ENCODE data around the gene SBF2.

Gene SBF2

GRCh38 chr11:9858822-9859221 lies 435.2 kb downstream of the SBF2 start:
- POLR2A ChIA-PET, result no interaction called here
- peak; percentile 21 for DNase-seq (ENCODE audit: extremely low spot score)
- TF ChIP-seq FOXA1 (IDR thresholded peaks at IDR 0.05), result no peak
- TF ChIP-seq LEF1 (IDR thresholded peaks at IDR 0.05; ENCODE audit: borderline replicate concordance), result no peak
- no peak for TF ChIP-seq ARNT (IDR thresholded peaks at IDR 0.05)
- no peak for TF ChIP-seq TARDBP (IDR thresholded peaks at IDR 0.05)
- TF ChIP-seq PKNOX1 (IDR thresholded peaks at IDR 0.05), result no peak
- no peak for TF ChIP-seq ELF4 (IDR thresholded peaks at IDR 0.05)
- TF ChIP-seq CTBP1 (IDR thresholded peaks at IDR 0.05; ENCODE audit: borderline replicate concordance), result no peak
- no peak for TF ChIP-seq HDGF (IDR thresholded peaks at IDR 0.05; ENCODE audit: borderline replicate concordance)
- no peak for TF ChIP-seq SUZ12 (IDR thresholded peaks at IDR 0.05)
- CTCF ChIA-PET, result interaction anchor here (0.8 kb wide), 1 partner anchor 449 kb away, joined by 4 read pairs; no protein-coding TSS in a partner anchor

GRCh38 chr11:9858218-9858617 lies 435.8 kb downstream of the SBF2 start:
- no peak for DNase-seq (ENCODE audit: extremely low spot score)
- ChIA-PET POLR2A (no interaction called here), CTCF (interaction anchor here (0.8 kb wide), 1 partner anchor 449 kb away, joined by 4 read pairs; no protein-coding TSS in a partner anchor)
- TF ChIP-seq BHLHE40 (IDR thresholded peaks at IDR 0.05; ENCODE audit: borderline replicate concordance) (no peak), FOXK2 (IDR thresholded peaks at IDR 0.05) (no peak), NFRKB (IDR thresholded peaks at IDR 0.05) (no peak), PKNOX1 (IDR thresholded peaks at IDR 0.05) (peak; percentile 71)

- CTCF ChIA-PET, result no interaction called here
- no peak for DNase-seq (ENCODE audit: extremely low spot score)
- no peak for TF ChIP-seq HDGF (IDR thresholded peaks at IDR 0.05; ENCODE audit: borderline replicate concordance)
- TF ChIP-seq L3MBTL2 (conservative IDR thresholded peaks at IDR 0.05), result no peak
- TF ChIP-seq TARDBP (IDR thresholded peaks at IDR 0.05), result no peak
- TF ChIP-seq SUZ12 (IDR thresholded peaks at IDR 0.05), result no peak
- TF ChIP-seq ARNT (IDR thresholded peaks at IDR 0.05), result no peak
- no peak for TF ChIP-seq ELF4 (IDR thresholded peaks at IDR 0.05)
- no peak for TF ChIP-seq ZNF384 (IDR thresholded peaks at IDR 0.05)
- TF ChIP-seq LEF1 (IDR thresholded peaks at IDR 0.05; ENCODE audit: borderline replicate concordance), result no peak
- TF ChIP-seq CTBP1 (IDR thresholded peaks at IDR 0.05; ENCODE audit: borderline replicate concordance), result no peak
- no peak for TF ChIP-seq FOXK2 (IDR thresholded peaks at IDR 0.05)
- no peak for TF ChIP-seq FOXM1 (IDR thresholded peaks at IDR 0.05; ENCODE audit: borderline replicate concordance)
- no peak for TF ChIP-seq PKNOX1 (IDR thresholded peaks at IDR 0.05)
- TF ChIP-seq FOXA1 (IDR thresholded peaks at IDR 0.05), result no peak
Measured at GRCh38 chr11:9855579-9856287, 438.3 kb downstream of the SBF2 start.

GRCh38 chr11:9853929-9854552 lies 440.0 kb downstream of the SBF2 start:
- POLR2A ChIA-PET, result no interaction called here
- CTCF ChIA-PET, result no interaction called here

More at GRCh38 chr11:9855579-9856287, 438.3 kb downstream of the SBF2 start:
- POLR2A ChIA-PET, result no interaction called here

GRCh38 chr11:9852465-9852864 lies 441.6 kb downstream of the SBF2 start:
- no peak for DNase-seq (ENCODE audit: extremely low spot score)
- POLR2A ChIA-PET, result no interaction called here
- TF ChIP-seq BHLHE40 (IDR thresholded peaks at IDR 0.05; ENCODE audit: borderline replicate concordance), result no peak
- no peak for TF ChIP-seq FOXA1 (IDR thresholded peaks at IDR 0.05)
- TF ChIP-seq ELF4 (IDR thresholded peaks at IDR 0.05), result no peak
- TF ChIP-seq NFRKB (IDR thresholded peaks at IDR 0.05), result no peak
- TF ChIP-seq ZNF384 (IDR thresholded peaks at IDR 0.05), result no peak
- TF ChIP-seq CTBP1 (IDR thresholded peaks at IDR 0.05; ENCODE audit: borderline replicate concordance), result no peak
- TF ChIP-seq FOXK2 (IDR thresholded peaks at IDR 0.05), result no peak
- TF ChIP-seq ARNT (IDR thresholded peaks at IDR 0.05), result no peak
- no peak for TF ChIP-seq SP1 (IDR thresholded peaks at IDR 0.05)
- CTCF ChIA-PET, result no interaction called here

More at GRCh38 chr11:9853929-9854552, 440.0 kb downstream of the SBF2 start:
- TF ChIP-seq TARDBP (IDR thresholded peaks at IDR 0.05), result no peak
- TF ChIP-seq CTBP1 (IDR thresholded peaks at IDR 0.05; ENCODE audit: borderline replicate concordance), result no peak
- no peak for TF ChIP-seq SUZ12 (IDR thresholded peaks at IDR 0.05)
- no peak for TF ChIP-seq FOXM1 (IDR thresholded peaks at IDR 0.05; ENCODE audit: borderline replicate concordance)
- TF ChIP-seq HDGF (IDR thresholded peaks at IDR 0.05; ENCODE audit: borderline replicate concordance), result no peak
- no peak for TF ChIP-seq NFRKB (IDR thresholded peaks at IDR 0.05)
- DNase-seq (ENCODE audit: extremely low spot score), result no peak

GRCh38 chr11:9851366-9851765 lies 442.7 kb downstream of the SBF2 start:
- ChIA-PET POLR2A (no interaction called here), CTCF (no interaction called here)
- no peak for DNase-seq (ENCODE audit: extremely low spot score)
- TF ChIP-seq SP1 (IDR thresholded peaks at IDR 0.05) (no peak), CTBP1 (IDR thresholded peaks at IDR 0.05; ENCODE audit: borderline replicate concordance) (no peak), HDGF (IDR thresholded peaks at IDR 0.05; ENCODE audit: borderline replicate concordance) (no peak), NFRKB (IDR thresholded peaks at IDR 0.05) (no peak), LEF1 (IDR thresholded peaks at IDR 0.05; ENCODE audit: borderline replicate concordance) (no peak), BHLHE40 (IDR thresholded peaks at IDR 0.05; ENCODE audit: borderline replicate concordance) (no peak), ZNF384 (IDR thresholded peaks at IDR 0.05) (no peak), L3MBTL2 (conservative IDR thresholded peaks at IDR 0.05) (no peak), SUZ12 (IDR thresholded peaks at IDR 0.05) (no peak), ELF4 (IDR thresholded peaks at IDR 0.05) (no peak), FOXK2 (IDR thresholded peaks at IDR 0.05) (no peak), PKNOX1 (IDR thresholded peaks at IDR 0.05) (no peak), TARDBP (IDR thresholded peaks at IDR 0.05) (no peak), ARNT (IDR thresholded peaks at IDR 0.05) (no peak), FOXM1 (IDR thresholded peaks at IDR 0.05; ENCODE audit: borderline replicate concordance) (no peak), FOXA1 (IDR thresholded peaks at IDR 0.05) (no peak)

All from HEK293T (cell line).